Limb (tissue), 2 donors: Measurements from ENCODE around the gene MRPL1.
"Not testable (repeated sequence)": the region's sequence is repeated elsewhere in the genome, so short reads cannot be mapped to it uniquely, and the experiment has no call there.

Experiments
- DNase-seq, 2 donors: peaks; one replicate each; pipeline ENCODE4 v3.0.0-alpha.2; 2016; ENCODE audit errors: extremely low spot score in 2 of 2

Gene MRPL1

DNA sequence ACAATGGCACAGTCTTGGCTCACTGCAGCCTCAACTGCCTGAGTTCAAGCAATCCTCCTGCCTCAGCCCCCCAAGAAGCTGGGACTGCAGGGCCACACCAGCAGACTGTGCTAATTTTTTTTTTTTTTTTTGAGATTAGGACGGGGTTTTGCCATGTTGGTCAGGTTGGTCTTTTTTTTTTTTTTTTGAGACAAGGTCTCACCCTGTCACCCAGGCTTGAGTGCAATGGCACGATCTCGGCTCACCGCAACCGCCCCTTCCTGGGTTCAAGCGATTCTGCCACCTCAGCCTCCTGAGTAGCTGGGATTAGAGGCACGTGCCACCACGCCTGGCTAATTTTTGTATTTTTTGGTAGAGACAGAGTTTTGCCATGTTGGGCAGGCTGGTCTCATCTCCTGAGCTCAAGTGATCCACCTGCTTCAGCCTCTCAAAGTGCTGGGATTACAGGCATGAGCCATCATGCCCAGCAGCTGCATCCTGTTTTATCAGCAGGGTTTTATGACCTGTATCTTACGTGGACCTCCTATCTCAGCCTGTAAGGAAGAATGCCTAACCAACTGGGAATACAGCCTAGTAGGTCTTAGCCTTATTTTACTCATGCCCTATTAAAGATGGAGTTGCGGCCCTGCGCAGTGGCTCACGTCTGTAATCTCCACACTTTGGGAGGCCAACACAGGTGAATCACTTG lies 13.2 kb upstream of the MRPL1 start:
- DNase-seq = no peak

DNA sequence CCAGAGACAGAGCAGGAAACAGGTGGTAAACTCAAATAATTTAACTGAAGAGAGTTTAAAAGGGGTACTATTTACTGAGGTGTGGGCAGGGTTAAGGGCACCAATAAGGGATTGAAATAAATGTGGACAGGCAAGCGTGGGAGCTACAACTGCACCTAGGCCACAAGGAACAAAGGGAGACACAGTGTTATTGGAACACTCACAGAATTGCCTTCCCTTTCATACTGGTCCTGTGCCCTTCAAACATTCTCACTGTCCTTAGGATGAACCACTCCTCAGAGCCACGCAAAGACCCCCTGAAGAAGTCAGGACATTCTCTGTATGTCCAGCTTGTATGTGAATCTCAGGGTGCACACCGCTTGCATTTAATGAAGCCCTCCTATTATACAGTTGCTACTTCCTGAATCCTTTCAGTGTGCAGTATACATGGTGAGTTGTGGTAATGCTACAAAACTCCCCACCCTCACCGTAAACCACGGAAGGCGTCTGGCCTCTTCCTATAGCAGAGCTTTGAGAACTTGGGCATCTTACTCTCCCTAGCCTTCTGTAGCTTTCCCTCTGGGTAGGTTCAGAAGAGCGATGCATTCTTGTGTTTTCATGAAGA lies 9.6 kb upstream of the MRPL1 start:
- DNase-seq = no peak

DNA sequence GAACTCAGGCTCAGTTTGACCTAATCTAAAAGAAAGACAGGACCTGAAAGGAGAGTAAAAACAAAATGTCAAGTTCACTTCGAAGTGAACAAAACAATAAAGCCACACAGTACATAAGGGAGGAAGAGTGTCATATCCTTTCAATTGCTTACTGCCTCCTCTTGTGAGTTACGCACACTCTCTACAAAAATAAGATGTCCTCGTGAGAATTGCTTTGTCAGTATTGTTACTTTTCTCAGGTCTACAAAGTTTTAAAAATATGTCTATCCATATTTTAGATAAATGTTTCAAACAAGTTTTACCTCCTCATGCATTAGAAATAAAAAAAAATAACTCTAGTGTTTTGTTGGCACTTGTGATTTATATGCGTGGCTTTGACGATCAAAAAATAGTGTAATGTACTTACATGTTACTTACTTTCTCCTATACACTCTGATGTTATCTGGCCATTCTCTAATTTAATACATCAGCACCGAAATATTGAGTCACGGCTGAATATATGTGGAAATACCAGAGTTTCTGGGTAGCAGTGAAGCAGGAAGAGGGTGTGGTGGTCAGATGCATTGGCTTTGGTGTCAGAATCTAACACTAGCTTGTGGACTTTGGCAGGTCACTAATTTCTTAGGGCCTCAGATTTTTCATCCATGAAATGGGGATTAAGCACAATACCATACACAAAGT lies 8.1 kb upstream of the MRPL1 start:
- DNase-seq = no peak

DNA sequence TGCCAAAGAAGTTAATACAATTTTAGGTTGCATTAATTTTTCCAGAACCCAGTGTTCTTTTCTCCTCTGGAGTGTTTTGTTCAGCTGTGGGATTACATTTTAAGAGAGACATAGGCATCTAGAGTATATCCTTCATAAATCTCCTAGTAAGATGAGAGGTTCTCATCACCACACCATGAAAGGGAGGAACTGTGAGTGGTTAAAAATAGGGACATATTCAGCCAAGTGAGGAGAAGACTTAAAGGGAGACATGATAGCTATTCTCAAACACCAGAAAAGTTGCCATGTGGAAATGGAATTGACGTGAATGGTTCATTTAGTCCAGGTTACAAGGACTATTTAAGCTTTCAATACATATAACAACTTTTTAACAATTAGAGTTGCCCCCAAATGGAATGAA lies 6.5 kb upstream of the MRPL1 start:
- no peak for DNase-seq

DNA sequence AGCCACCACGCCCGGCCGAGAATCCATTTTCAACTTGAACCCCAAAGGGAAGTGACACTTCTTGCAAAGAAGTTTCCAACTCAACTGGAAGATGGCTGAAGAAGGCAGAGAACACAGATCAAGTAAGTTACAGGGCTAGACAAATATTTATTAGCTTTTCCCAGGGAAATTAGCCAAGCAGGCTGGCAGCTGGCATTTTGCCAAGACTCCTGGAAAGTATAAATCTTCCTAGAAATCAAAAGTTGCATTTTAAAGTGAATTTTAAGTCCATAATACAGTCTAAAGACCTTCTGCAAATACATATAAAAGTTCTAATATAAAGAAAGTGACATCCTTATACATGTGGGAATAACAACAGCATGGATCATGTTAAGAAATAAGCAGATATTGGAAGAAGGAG lies 3.4 kb upstream of the MRPL1 start:
- DNase-seq = no peak

DNA sequence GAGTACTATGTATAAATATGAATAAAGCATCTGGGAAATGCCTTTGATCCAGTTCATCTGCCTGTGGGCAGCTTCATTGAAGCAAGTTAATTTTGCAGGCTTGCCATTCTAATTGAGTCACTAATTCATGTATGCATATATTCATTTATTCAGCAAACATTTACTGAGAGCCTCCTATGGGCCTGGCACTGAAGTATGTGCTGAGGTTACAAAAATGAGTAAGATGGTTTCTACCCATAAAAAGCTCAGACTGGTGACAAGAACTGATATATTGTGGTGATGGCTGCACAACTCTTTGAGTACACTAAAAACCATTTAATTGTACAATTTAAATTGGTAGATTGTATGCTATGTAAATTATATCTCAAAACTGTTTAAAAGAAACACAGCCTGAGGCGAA lies 1.1 kb upstream of the MRPL1 start:
- no peak for DNase-seq

DNA sequence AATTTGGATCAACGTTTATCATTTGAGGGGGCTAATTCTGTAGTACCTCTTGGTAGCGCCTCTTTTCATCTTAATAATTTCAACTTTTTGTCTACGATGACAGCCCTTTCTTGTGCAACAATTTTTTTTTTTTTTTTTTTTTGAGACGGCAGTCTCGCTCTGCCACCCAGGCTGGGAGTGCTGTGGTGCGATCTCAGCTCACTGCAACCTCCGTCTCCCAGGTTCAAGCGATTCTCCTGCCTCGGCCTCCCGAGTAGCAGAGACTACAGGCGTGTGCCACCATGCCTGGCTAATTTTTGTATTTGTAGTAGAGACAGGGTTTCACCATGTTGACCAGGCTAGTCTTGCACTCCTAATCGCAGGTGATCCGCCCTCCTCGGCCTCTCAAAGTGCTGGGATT lies 711 bp downstream of the MRPL1 start:
- DNase-seq = not testable (repeated sequence)

DNA sequence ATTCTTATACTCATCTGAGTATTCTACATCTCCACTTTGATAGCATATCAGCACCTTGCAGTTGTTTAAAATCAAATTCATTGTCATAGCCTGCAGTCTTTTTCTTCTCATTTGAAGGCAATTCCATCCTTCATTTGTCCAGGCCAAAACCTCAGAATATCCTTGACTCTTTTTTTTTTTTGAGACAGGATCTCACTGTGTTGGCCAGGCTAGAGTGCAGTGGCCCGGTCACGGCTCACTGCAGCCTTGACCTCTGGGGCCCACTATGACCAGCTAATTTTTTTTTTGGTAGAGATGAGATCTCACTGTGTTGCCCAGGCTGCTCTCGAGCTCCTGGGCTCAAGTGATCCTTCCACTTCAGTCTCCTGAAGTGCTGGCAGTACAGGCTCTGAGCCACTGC lies 2.6 kb downstream of the MRPL1 start:
- DNase-seq = no peak

DNA sequence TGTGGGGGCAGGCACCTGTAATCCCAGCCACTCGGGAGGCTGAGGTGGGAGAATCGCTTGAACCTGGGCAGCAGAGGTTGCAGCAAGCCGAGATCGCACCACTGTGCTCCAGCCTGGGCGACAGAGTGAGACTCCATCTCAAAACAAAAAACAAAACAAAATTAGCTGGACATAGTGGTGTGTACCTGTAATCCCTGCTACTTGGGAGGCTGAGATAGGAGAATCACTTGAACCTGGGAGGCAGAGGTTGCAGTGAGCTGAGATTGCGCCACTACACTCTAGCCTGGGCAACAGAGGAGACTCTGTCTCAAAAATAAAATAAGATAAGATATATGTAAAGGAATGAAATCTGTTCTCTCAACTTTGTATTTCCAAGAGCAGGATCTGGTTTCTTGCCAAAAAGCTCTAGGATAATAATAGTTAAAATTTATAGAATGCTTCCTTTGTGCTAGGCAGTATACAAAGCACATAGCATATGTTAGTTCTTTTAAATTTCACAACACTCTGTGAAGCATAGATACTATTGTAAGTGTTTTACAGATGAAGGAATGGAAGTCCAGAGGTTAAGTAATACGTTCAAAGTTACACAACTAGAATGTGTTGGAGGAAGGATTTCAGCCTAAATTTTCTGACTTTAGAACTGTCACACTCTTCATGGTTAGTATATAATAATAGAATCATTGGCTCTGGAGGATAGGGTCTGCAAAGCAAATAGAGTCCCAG lies 10.3 kb downstream of the MRPL1 start:
- DNase-seq = no peak

DNA sequence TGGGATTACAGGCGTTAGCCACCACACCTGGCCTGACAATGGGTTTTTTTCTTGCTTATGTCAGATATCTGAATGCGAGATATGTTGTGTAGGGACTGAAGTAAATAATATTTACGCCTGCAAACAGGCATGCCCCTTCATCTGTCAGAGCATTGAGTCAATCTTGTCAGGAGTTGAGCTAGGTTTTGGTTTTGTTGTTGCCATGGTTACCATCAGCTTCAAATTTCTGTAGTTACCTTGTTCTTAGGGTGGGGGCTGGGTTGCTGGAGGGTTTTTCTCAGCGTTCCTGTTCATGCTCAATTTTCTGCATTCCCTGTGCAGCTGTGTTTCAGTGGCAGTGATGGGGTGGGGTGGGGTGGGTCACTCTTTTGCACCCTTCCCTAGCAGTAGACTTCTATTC lies 14.5 kb downstream of the MRPL1 start:
- no peak for DNase-seq

DNA sequence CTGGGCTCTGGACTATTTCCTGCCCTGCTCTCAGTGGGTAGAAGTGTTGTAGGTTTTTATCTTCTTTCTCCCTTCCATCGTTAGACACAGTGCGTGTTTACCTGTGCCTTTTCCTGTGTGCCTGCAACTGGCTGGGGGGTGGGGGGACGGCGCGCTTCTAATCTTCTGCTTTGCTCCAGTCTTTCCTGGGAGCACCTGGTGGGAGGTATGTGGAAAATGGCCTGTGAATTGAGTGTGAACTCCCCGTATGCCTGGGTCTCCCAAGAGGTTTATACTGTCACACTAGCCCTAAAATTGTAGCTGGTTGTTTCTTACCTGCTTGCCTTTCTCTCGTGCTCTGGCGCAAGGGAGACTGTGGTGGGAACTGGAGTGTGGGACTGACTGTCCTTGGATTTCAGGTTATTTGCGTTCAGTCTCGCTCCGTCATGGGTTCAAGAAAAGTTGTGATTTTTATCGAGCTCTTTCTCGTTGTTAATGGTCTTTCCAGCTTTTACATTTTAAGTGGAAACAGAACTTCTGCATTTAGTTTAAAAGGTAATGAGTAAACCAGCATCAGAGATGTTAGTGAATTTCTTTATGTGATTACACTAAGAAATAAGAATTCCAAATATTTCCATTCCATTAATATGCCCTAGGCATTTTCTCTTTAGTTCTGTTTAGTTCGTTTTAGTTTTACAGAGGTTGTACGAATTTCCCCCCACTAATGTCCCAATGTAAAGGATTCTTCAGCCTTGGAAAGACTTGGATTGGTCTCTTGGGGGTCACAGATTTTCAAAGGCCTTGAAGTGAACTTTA lies 15.3 kb downstream of the MRPL1 start:
- DNase-seq = no peak

DNA sequence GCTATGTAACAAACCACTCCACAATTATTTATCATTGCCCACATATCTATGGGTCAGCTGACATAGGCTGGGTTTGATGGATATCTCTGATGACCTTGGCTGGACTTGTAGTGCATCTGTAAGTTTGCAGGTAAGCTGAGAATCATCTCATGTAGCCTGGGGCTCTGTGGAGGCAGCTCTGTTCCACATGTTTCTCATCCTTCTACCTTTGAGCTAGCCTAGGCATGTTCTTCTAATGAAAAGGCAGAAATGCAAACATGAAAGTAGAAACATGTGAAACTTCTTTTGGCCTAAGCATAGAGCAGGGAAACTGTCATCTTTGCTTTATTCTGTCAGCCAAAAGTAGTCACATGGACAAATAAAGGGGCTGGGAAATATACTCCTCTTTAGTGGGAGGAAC lies 18.2 kb downstream of the MRPL1 start:
- no peak for DNase-seq

DNA sequence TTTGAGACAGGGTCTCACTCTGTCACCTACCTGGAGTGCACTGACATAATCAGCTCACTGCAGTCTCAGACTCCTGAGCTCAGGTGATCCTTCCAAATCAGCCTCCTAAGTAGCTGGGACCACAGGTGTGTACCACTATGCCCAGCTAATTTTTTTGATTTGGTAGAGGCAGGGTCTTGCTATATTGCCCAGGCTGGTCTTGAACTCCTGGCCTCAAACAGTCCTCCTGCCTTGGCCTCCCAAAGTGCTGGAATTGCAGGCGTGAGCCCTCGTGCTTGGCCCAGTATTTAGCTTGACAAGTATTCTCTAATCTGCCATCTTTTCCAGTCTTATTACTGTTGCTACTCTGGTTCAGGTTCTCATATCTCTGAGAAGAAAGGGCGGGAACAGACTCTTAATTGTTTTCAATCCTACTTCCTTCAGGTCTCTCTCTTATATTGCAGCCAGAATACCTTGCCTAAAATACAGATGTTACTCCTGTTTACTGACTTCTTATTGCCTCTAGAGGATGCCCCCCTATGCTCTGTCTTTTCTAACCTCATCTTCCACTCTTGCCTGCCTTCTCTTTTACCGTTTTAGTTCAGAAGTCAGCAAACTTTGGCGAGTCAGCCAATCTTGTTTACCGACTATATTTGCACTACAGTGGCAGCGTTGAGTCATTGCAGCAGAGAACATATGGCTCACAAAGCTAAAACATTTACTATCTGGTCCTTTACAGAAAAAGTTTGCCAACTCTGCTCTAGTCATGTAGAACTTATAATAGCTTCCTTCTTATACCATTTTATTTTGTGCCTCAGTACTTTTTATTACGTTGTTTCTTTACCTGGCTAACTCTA lies 19.0 kb downstream of the MRPL1 start:
- no peak for DNase-seq

DNA sequence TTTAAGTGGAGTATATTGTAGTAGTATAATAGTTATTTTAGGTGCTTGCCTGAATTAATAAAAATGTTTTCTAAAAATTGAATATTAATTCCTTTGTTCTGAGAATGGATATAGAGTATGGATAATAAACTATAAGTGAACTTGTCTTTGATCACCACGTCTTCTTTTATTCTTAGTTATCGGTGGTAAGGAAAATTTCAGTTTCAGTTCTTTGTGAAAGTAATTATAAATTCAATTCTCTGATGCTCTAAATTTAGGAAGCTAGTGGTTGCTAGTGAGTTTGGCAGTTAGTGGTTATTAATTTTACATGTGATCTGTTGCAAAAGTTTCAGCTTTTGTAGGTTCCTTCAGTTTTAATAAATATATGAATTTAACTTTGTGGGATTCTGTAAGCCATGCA lies 30.8 kb downstream of the MRPL1 start:
- no peak for DNase-seq

DNA sequence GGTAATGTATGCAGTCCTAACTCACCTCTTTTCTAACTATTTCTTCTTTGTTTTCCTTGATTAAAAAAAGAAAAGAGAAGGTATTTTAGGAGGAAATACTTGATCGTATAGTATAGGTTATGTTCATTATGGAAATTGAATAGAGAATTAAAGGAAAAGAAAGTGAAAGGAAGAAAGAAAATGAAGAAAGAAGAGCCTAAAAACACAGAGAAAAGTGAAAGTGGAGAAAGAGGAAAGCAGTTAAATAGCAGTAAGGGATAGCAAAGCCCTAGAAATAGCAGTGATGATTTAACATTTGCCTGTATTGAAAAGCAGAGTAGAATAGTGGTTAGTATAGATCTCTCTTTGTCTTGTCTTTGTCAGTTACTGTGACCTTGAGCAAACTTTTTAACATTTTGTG lies 37.0 kb downstream of the MRPL1 start:
- DNase-seq = no peak

DNA sequence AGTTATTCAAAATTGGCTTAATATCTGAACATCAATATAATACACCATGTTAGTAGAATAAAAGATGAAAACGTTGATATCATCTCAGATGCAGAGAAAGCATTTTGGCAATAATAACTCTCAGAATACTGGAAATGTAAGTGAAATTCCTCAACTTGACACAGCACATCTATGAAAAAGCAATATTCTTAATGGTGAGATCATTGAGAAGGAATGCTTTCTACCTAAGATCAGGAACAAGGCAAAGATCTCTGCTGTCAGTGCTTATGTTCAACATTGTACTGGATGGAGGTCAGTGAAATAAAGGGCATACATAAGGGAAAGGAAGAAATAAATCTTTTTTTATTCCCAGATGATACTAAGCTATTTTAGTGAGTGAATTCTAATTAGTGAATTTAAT lies 40.6 kb downstream of the MRPL1 start:
- no peak for DNase-seq

DNA sequence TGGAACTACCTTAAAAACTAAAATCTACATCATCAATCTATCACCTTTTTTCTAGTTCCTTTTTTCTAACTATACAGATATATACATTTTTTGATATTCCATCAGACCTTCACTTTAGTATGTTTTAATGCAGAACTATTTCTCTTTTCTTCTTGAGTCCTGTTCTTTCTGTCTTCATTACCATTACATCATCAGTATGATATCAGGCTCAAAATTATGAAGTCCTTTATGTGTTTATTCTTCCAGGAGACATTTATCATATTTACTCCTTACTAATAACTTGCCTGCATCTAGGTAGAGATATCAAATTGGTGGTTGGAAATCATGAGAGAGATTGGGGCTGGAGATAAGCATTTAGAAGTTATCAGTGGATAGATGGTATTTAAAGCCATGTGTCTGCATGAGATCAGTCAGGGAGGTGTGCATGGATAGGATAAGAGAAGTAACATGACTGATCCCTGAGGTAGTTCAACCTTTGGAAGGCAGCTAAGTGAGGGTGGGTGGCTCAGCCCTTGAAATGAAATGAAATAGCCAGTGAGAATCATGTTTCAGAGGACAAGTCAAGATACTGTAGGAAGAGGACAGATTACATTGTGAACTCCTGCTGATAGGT lies 43.1 kb downstream of the MRPL1 start:
- no peak for DNase-seq

DNA sequence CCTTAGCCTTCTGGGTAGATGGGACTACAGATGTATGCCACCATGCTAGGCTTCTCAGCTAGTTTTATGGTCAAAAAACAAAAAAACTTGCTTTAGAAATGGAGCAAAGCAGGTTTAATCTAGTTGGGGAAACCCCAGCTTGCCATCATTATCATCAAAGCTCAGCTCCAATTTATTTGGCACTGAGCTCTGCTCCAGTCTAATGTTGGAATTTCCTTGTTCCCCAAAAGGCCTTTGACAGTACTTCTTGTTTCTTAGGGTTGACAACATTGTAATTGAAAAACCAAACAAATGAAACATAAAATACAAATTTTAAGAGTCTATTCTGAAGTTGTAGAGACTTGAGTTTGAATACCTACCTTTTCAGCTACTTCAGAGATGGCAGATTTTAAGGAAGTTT lies 48.0 kb downstream of the MRPL1 start:
- no peak for DNase-seq

DNA sequence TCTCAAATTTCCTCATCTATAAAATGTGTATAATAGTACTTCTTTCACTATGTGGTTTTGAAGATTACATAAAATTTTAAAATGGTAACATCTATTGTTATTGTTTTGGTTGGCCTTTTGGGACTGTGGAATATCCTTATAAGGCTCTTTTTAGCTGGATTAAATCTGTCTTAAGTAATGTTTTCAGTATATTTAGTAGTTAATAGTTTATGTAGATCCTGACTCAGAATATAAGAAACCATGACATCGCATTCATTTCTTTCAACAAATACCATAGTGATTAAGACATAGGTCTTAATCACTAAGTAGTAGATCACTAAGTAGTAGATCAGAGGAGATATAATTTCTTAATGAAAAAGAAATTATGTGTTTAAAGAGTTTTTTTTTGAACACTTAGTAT lies 48.5 kb downstream of the MRPL1 start:
- DNase-seq = no peak

DNA sequence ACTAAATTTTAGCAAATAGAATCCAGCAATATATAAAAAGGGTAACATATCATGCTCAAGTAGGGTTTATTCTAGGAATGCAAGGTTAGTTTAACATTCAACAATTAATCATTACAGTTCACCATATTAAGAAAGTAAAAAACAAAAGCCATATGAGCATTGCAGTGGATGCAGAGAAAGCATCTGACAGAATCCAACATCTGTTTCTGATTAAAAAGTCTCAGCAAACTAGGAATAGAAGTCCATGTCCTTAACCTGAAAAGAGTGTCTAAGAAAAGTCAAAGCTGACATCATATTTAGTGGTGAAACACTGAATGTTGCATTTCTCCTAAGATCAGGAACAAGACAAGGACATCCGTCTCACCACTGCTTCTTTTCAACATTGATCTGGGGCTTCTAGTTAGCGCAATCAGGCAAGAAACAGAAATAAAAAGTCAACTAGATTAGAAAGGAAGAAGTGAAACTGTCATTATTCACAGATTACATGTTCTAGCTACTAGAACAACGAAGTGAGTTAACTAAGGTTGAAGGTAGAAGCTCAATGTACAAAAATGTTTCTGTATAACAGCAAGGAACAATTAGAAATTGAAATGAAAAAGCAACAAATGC lies 49.3 kb downstream of the MRPL1 start:
- no peak for DNase-seq
